Ectodermal cell (in vitro differentiated cells): Measurements from ENCODE around the gene FSTL4.

Source experiments
- H3K27ac ChIP-seq: 2 replicates; pipeline ENCODE4 v1.7.0; 2013; ENCODE audit warnings: mild to moderate bottlenecking, low read depth, low read length; ENCODE audit not compliant: insufficient read depth, poor library complexity, severe bottlenecking
- H3K27me3 ChIP-seq: 2 replicates; pipeline ENCODE4 v1.7.0; 2013; ENCODE audit warnings: mild to moderate bottlenecking, low read length; ENCODE audit not compliant: insufficient read depth, control insufficient read depth, poor library complexity, severe bottlenecking
- H3K36me3 ChIP-seq: one replicate; pipeline ENCODE4 v1.7.0; 2013; ENCODE audit warnings: low read length; ENCODE audit not compliant: control insufficient read depth, insufficient read depth
- H3K4me1 ChIP-seq: one replicate; pipeline ENCODE4 v1.7.0; 2013; ENCODE audit warnings: low read length; ENCODE audit not compliant: control insufficient read depth, insufficient read depth
- H3K4me3 ChIP-seq: 2 replicates; pipeline ENCODE4 v1.7.0; 2013; ENCODE audit warnings: low read depth, low read length, control low read depth; ENCODE audit not compliant: insufficient read depth
- H3K9me3 ChIP-seq: 2 replicates; pipeline ENCODE4 v1.7.0; 2013; ENCODE audit warnings: mild to moderate bottlenecking, low read length, moderate library complexity; ENCODE audit not compliant: control insufficient read depth
- WGBS, 2 experiments: methylation state at CpG; one replicate each; pipeline ENCODE4 v1.1.7; 2013; ENCODE audit warnings: missing lambda C conversion rate in 2 of 2; 5-methylcytosine and 5-hydroxymethylcytosine counted together

The FSTL4 gene

DNA sequence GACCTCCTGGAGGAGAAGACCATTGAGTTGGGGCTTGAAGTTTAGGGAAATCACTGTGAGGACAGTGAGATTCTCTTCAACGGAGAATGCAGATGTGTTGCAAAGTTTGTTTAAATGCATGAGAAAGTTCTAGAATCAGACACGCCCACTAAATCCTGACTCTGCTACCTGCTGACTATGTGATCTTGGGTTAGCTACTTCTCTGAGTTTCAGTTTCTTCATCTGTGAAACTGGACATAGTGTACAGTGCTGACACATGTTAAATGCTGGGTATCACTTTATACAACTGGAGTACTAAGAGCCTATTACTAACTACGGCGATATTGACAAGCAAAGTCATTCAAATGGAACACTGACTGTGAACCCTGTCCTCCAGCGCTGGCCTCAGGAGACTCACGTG, 305.1 kb downstream of the FSTL4 start:
- Histone ChIP-seq H3K4me3 (no peak overlapping the region), H3K4me1 (no peaks in the 10 kb centered on the region), H3K27ac (no peak overlapping the region), H3K36me3 (no peaks in the 10 kb centered on the region), H3K9me3 (no peaks in the 10 kb centered on the region), H3K27me3 (no peaks in the 10 kb centered on the region)
- WGBS, 2 experiments = 95 to 96% methylated on average over 6 of the region's 6 CpGs

DNA sequence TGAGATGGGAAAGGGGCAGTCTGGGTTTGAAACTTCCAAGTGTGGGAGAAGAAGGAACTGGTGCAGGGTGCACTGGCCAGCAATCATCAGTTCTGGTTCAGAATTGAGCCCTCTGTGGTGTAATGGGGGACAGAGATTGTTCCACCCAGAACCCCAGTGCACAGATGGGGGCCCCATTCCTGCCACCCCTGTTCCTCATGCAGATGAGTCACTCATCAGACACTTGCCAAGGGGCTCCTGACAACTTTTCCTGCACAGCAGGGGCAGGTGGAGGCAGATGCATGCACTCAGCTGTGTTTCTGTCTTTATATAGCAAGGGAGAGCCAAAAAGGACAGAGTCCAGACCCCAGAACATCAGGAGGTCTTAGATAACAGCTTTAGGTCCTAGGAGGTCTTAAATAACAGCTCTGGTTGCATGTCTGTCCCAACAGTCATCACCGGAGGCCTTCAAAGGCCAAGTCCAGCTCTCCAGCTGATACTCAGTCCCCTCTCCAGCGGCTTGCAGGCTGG, 307.6 kb downstream of the FSTL4 start:
- Histone ChIP-seq H3K4me1 (no peaks in the 10 kb centered on the region), H3K9me3 (no peaks in the 10 kb centered on the region), H3K27ac (no peak overlapping the region), H3K27me3 (no peaks in the 10 kb centered on the region), H3K4me3 (no peak overlapping the region), H3K36me3 (no peaks in the 10 kb centered on the region)
- 88 to 91% methylated on average over 2 of the region's 2 CpGs for WGBS, 2 experiments

DNA sequence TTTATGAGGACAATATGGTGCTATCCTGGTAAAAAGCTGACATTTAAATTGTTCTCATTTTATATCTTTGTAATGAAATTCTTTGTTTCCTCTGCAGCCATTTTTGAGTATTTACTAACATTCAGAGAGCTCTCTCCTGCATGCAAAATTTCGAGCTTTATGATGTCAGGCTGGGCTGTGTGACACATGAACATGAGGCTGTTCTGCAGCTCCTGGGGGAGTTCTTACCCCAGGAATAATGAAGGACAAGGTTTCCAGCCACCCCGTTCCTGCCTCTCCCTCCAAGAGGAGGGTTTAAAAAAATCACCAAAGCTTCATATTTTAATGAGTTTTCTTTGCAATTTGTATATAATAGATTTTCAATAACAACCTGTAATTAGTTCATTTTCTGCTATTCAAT, 308.2 kb downstream of the FSTL4 start:
- Histone ChIP-seq H3K4me3 (no peak overlapping the region), H3K27ac (no peak overlapping the region), H3K4me1 (no peaks in the 10 kb centered on the region), H3K9me3 (no peaks in the 10 kb centered on the region), H3K36me3 (no peaks in the 10 kb centered on the region), H3K27me3 (no peaks in the 10 kb centered on the region)
- 85 to 95% methylated on average over 1 to 2 of the region's 2 CpGs for WGBS, 2 experiments

DNA sequence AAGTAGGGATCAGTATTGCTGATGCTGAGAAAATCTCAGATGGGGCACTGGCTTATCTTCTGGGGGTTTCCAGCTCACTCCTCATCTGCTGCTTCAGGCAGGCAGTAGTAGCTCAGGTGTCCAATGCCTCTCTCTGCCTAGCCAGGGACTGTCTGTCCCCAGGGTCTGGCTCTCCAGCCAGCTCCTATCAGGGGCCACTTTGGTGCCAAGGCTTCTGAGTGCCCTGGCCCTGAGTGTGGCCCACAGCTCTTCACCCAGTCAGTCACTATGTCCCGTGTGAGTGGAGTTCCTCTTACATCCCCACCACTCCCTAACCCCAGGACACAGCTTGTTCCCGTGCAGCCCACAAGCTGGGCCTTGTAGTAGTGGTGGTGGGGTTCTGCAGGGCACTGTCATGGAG, 309.0 kb downstream of the FSTL4 start:
- H3K9me3 ChIP-seq = no peaks in the 10 kb centered on the region
- H3K36me3 ChIP-seq = no peaks in the 10 kb centered on the region
- 78 to 100% methylated on average over 2 of the region's 2 CpGs for WGBS, 2 experiments
- H3K27me3 ChIP-seq = no peaks in the 10 kb centered on the region
- no peak overlapping the region for H3K27ac ChIP-seq
- no peak overlapping the region for H3K4me3 ChIP-seq
- no peaks in the 10 kb centered on the region for H3K4me1 ChIP-seq

DNA sequence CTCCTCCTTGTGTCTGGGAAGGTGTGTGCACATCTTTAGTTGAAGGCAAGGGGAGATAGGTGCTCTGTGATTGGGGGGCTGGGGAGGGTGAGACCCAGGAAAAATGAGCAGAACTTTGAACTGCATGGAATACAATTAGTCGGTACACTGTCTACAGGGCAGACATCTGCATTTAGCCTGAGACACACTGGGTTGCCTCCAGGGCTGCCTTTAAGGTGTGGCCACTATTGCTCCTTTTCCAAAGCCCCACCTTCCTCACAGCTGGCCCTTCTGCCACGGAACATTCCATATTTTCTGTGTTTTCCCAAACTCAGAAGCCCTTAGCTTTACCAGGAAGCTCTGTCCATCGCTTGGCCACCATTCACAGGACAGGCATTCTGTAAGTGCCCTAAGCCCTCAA, 312.6 kb downstream of the FSTL4 start:
- H3K27ac ChIP-seq = no peak overlapping the region
- H3K4me1 ChIP-seq = no peaks in the 10 kb centered on the region
- H3K9me3 ChIP-seq = no peaks in the 10 kb centered on the region
- 90 to 92% methylated on average over 3 of the region's 3 CpGs for WGBS, 2 experiments
- no peak overlapping the region for H3K4me3 ChIP-seq
- H3K36me3 ChIP-seq = no peaks in the 10 kb centered on the region
- no peaks in the 10 kb centered on the region for H3K27me3 ChIP-seq

DNA sequence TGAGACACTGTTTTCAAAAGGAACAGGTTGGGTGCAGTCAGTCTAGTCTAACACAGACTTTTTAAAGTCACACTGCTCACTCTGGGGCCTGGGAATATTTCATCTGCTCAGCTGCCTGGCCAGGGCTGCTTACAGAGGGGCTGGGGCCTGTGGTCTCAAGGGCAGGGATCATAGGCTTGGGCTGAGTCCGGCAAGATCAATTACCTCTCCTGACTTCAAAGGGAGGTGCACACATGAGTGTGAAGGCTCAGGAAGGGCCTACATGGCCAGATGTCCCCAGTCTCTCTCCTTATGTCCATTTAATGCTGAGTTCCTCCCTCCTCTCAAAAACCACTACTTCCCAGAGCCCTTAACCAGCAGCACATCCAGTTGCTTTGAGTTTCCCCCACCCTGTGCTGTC, 313.3 kb downstream of the FSTL4 start:
- Histone ChIP-seq H3K9me3 (no peaks in the 10 kb centered on the region), H3K36me3 (no peaks in the 10 kb centered on the region), H3K4me3 (no peak overlapping the region), H3K27ac (no peak overlapping the region), H3K4me1 (no peaks in the 10 kb centered on the region), H3K27me3 (no peaks in the 10 kb centered on the region)
- 87 to 88% methylated on average over 1 of the region's 1 CpG for WGBS, 2 experiments

DNA sequence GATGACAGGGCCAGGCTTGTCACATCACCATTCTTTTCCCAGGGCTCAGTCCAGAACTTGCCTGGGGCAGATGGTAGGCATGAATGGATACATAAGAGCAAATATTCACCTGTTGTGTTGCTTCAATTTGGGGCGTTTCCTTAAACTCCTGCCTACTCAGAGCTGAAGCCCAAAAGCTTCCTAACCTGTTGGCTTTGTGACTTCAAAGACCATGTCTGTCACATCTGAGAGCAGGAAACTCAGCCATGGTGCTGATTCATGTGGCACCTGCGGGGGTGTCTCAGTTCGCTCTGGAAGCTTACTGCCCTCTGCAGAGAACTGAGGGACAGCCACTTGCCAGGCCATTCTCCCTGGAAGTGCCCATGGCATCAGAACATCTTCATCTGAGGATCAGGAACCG, 313.9 kb downstream of the FSTL4 start:
- no peaks in the 10 kb centered on the region for H3K36me3 ChIP-seq
- H3K9me3 ChIP-seq = no peaks in the 10 kb centered on the region
- no peaks in the 10 kb centered on the region for H3K4me1 ChIP-seq
- no peaks in the 10 kb centered on the region for H3K27me3 ChIP-seq
- no peak overlapping the region for H3K27ac ChIP-seq
- WGBS, 2 experiments = 89 to 92% methylated on average over 4 of the region's 4 CpGs
- no peak overlapping the region for H3K4me3 ChIP-seq

DNA sequence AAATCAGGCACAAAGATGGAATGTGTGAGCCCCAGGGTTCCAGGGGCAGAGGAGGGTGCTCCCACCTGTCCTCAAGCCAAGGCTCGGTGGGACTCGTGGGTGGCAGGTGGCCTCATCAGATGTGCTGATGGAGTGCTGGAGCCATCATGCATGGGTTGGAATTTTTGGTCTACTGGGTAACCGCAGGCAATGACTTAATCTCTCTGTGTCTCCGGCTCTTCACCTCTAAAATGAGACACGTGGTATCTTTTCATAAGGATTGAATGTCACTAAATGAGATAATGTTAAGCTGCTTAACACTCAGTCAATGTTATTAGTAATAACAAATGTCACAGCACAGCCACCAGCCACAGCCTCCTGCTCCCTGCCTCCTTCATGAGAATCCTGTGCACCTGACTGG, 315.0 kb downstream of the FSTL4 start:
- no peaks in the 10 kb centered on the region for H3K4me1 ChIP-seq
- H3K27me3 ChIP-seq = no peaks in the 10 kb centered on the region
- H3K27ac ChIP-seq = no peak overlapping the region
- no peaks in the 10 kb centered on the region for H3K36me3 ChIP-seq
- H3K9me3 ChIP-seq = no peaks in the 10 kb centered on the region
- H3K4me3 ChIP-seq = no peak overlapping the region
- 92 to 99% methylated on average over 5 of the region's 5 CpGs for WGBS, 2 experiments

DNA sequence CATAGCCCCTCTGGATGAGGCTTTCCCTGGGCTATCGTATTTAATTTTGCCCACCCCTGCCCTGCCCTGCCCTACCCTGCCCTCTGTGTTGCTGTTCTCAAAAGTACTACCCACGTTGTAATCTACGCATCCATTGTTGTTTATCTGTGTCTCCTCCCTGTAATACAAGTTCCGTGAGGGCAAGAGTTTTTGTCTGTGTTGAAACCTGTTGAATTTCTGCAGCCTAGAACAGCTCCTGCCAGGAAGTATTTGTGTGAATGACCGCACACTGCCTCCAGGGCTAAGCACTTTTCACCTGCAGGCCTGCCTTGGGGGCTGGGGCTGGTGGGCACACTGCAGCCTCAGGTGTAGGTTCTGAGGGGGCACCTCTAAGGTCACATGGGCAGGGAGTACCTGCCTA, 315.7 kb downstream of the FSTL4 start:
- WGBS, 2 experiments = 73 to 77% methylated on average over 5 of the region's 5 CpGs
- no peaks in the 10 kb centered on the region for H3K27me3 ChIP-seq
- no peak overlapping the region for H3K4me3 ChIP-seq
- no peaks in the 10 kb centered on the region for H3K9me3 ChIP-seq
- H3K36me3 ChIP-seq = no peaks in the 10 kb centered on the region
- H3K27ac ChIP-seq = no peak overlapping the region
- no peaks in the 10 kb centered on the region for H3K4me1 ChIP-seq

DNA sequence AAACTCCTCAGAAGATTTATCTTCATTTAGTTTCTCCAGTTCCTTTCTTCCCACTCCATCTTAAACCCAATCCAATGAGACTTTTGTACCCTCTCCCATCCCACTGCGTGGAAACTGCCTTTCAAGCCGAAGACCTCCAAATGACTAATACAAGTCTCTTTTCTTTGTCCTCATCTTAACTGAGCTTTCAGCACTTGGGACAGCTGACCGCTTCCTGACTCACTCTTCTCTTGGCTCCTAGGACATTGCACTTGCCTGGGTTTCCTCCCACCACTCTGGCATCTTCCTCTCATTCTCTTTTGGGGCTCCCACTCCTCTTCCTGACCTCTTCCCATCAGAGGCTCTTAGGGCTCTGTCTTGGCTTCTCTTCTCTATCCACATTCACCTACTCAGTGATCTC, 316.8 kb downstream of the FSTL4 start:
- H3K27ac ChIP-seq = no peak overlapping the region
- H3K4me1 ChIP-seq = no peaks in the 10 kb centered on the region
- WGBS, 2 experiments = 89 to 91% methylated on average over 3 of the region's 3 CpGs
- no peak overlapping the region for H3K4me3 ChIP-seq
- no peaks in the 10 kb centered on the region for H3K9me3 ChIP-seq
- H3K27me3 ChIP-seq = no peaks in the 10 kb centered on the region
- no peaks in the 10 kb centered on the region for H3K36me3 ChIP-seq

DNA sequence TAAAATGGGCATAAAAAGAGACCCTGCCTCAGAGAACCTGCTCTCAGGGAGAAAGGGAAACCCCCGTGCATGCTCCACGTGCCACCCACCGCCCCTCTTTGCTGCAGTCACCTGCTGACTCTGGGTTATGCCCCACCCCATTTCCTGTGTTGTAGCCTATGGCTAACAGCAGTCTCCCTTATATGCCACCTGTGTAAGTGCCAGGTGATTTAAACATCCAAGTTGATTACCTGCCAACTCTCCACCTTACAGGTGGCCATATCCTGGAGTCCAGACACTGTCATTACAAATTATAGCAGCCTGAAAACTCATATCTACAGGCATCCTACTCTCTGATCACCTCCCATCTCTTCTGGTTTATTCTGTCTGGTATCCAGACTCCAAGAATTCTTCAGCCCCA, 318.0 kb downstream of the FSTL4 start:
- H3K27ac ChIP-seq = no peak overlapping the region
- whole genome bisulfite sequencing, 2 experiments = 60% methylated on average over 3 of the region's 3 CpGs

More for the DNA sequence above, 318.0 kb downstream of the FSTL4 start:
- Histone ChIP-seq H3K9me3 (no peaks in the 10 kb centered on the region), H3K4me1 (no peaks in the 10 kb centered on the region), H3K36me3 (no peaks in the 10 kb centered on the region), H3K4me3 (no peak overlapping the region), H3K27me3 (no peaks in the 10 kb centered on the region)
